SU-DHL-6 (cell line): Measurements from ENCODE around the gene TTBK2.

Experiments used
- H2AFZ ChIP-seq: fragments of 200-600 bp; sonication (generic); 2 replicates; pipeline ENCODE4 v1.6.1; 2014; ENCODE audit warnings: low read depth, mild to moderate bottlenecking, moderate library complexity, mixed read lengths, antibody characterized with exemption, low read length; ENCODE audit not compliant: severe bottlenecking
- H3F3A ChIP-seq: fragments of 200-600 bp; shearing (Covaris generic); 2 replicates; pipeline ENCODE4 v1.6.0; 2016; ENCODE audit warnings: antibody characterized with exemption, mild to moderate bottlenecking; ENCODE audit not compliant: insufficient read depth
- H3K27ac ChIP-seq: fragments of 200-600 bp; sonication (generic); 2 replicates; pipeline ENCODE4 v1.5.1; 2016; ENCODE audit warnings: low read depth, mild to moderate bottlenecking, low read length, moderate library complexity, mixed read lengths
- H3K27me3 ChIP-seq: fragments of 200-600 bp; sonication (generic), shearing (Covaris generic); 2 replicates; pipeline ENCODE4 v1.6.0; 2014; ENCODE audit warnings: mild to moderate bottlenecking, low read length
- H3K36me3 ChIP-seq: fragments of 200-600 bp; sonication (generic); 2 replicates; pipeline ENCODE4 v1.6.1; 2014; ENCODE audit warnings: mild to moderate bottlenecking, low read length, mixed read lengths
- H3K4me2 ChIP-seq: fragments of 300-600, 200-600 bp; shearing (Covaris generic), sonication (generic); 2 replicates; pipeline ENCODE4 v1.6.0; 2014; ENCODE audit warnings: low read length, low read depth, mild to moderate bottlenecking; ENCODE audit not compliant: poor library complexity, severe bottlenecking
- H3K4me3 ChIP-seq: fragments of 200-600 bp; sonication (generic); 2 replicates; pipeline ENCODE4 v1.5.1; 2014; ENCODE audit warnings: antibody characterized with exemption, low read length, mild to moderate bottlenecking, mixed read lengths; ENCODE audit not compliant: insufficient read depth, poor library complexity, severe bottlenecking
- H3K79me2 ChIP-seq: fragments of 200-600 bp; sonication (generic); 2 replicates; pipeline ENCODE4 v1.6.1; 2014; ENCODE audit warnings: mild to moderate bottlenecking, low read length, moderate library complexity; ENCODE audit not compliant: insufficient read depth
- H3K9ac ChIP-seq: fragments of 200-600 bp; sonication (generic); 2 replicates; pipeline ENCODE4 v1.7.0; 2014; ENCODE audit warnings: mild to moderate bottlenecking, low read length
- H3K9me2 ChIP-seq: fragments of 200-600 bp; sonication (generic); replicated peaks from 2 replicates; pipeline ENCODE4 v1.6.1; 2014; ENCODE audit warnings: low read length; ENCODE audit not compliant: insufficient read depth
- H3K9me3 ChIP-seq: fragments of 200-600 bp; sonication (generic); 2 replicates; pipeline ENCODE4 v1.6.1; 2014; ENCODE audit warnings: low read length, mixed read lengths; ENCODE audit not compliant: insufficient read depth
- H4K20me1 ChIP-seq: fragments of 200-600 bp; sonication (generic); 2 replicates; pipeline ENCODE4 v1.6.1; 2014; ENCODE audit warnings: low read depth, mild to moderate bottlenecking, antibody characterized with exemption, low read length, moderate library complexity, mixed read lengths
- CTCF ChIP-seq: fragments of 200-600 bp; sonication (generic); IDR thresholded peaks from one replicate; pipeline ENCODE4 v1.5.1; 2017; ENCODE audit warnings: antibody characterized with exemption, mild to moderate bottlenecking, low read length, moderate library complexity; ENCODE audit not compliant: insufficient read depth, poor library complexity, severe bottlenecking
- EZH2phosphoT487 ChIP-seq: fragments of 200-600 bp; sonication (generic), shearing (Covaris generic); conservative IDR thresholded peaks from 2 replicates; pipeline ENCODE4 v1.6.1; 2018; ENCODE audit warnings: mild to moderate bottlenecking, antibody characterized with exemption, low read length, moderate library complexity, mixed read lengths

TTBK2 gene

GRCh38 chr15:42736178-42736792 lies 184.3 kb downstream of the TTBK2 start:
- Histone ChIP-seq H4K20me1 (no peaks in the 10 kb centered on the region), H3F3A (peaks cover 6% of the 10 kb centered on the region), H3K9me2 (no peaks in the 10 kb centered on the region), H3K36me3 (no peaks in the 10 kb centered on the region; the same call in 1 of the 2 replicates), H3K4me2 (peak overlapping the region; percentile 84), H3K4me3 (peak overlapping the region; percentile 86), H3K27ac (peak overlapping the region; percentile 45), H3K9me3 (no peaks in the 10 kb centered on the region), H3K79me2 (no peaks in the 10 kb centered on the region; the same call in 1 of the 2 replicates), H3K9ac (peak overlapping the region; percentile 85), H2AFZ (peak overlapping the region; percentile 91), H3K27me3 (no peaks in the 10 kb centered on the region)
- TF ChIP-seq CTCF (no peak), EZH2phosphoT487 (no peak)

- peaks cover 6% of the 10 kb centered on the region for H3F3A ChIP-seq
- peak overlapping the region; percentile 85 for H3K9ac ChIP-seq
- H3K9me2 ChIP-seq = no peaks in the 10 kb centered on the region
- H3K27ac ChIP-seq = no peak overlapping the region
- H3K4me3 ChIP-seq = peak overlapping the region; percentile 86
- H3K79me2 ChIP-seq = no peaks in the 10 kb centered on the region; the same call in 1 of the 2 replicates
- no peaks in the 10 kb centered on the region for H3K9me3 ChIP-seq
- H3K27me3 ChIP-seq = no peaks in the 10 kb centered on the region
- H2AFZ ChIP-seq = no peak overlapping the region
- no peaks in the 10 kb centered on the region for H4K20me1 ChIP-seq
- peak overlapping the region; percentile 84 for H3K4me2 ChIP-seq
- TF ChIP-seq EZH2phosphoT487 (no peak), CTCF (no peak)
- no peaks in the 10 kb centered on the region; the same call in 1 of the 2 replicates for H3K36me3 ChIP-seq
Measured at GRCh38 chr15:42735382-42736165, 185.0 kb downstream of the TTBK2 start.

GRCh38 chr15:42734076-42734672 lies 186.4 kb downstream of the TTBK2 start:
- Histone ChIP-seq H3K4me2 (no peak overlapping the region), H4K20me1 (no peaks in the 10 kb centered on the region), H3K79me2 (no peaks in the 10 kb centered on the region; the same call in 1 of the 2 replicates), H3K36me3 (no peaks in the 10 kb centered on the region; the same call in 1 of the 2 replicates), H2AFZ (no peak overlapping the region), H3K9me2 (no peaks in the 10 kb centered on the region), H3K27me3 (no peaks in the 10 kb centered on the region), H3K4me3 (no peak overlapping the region), H3F3A (peaks cover 3% of the 10 kb centered on the region), H3K9me3 (no peaks in the 10 kb centered on the region), H3K27ac (no peak overlapping the region), H3K9ac (no peak overlapping the region)
- TF ChIP-seq EZH2phosphoT487 (no peak), CTCF (no peak)
